Left lung (tissue), 10 donors: ENCODE data around the gene TPH1. TPM values are rescaled to one million over a fixed set of nuclear protein-coding genes. Genes with fewer than 3 reads are reported as not detected.

ENCODE experiments used
- ATAC-seq: fragments of 200-7000 bp; cut with Tn5 transposase; one replicate; pipeline ENCODE4 v1.9.1; 2020; ENCODE audit warnings: moderate library complexity
- DNase-seq, 4 donors: peaks; one replicate each; pipeline ENCODE4 v3.0.0-alpha.2; 2013 to 2020
- H3K27ac ChIP-seq, 2 donors: fragments of 200-600 bp; sonication (generic) in 1 of 2; one replicate each; pipeline versions ENCODE4 v1.5.0 to v1.8.0; 2020 to 2021
- H3K27me3 ChIP-seq, 2 donors: fragments of 200-600 bp; sonication (generic) in 1 of 2; one replicate each; pipeline versions ENCODE4 v1.5.0 to v1.8.0; 2020 to 2021
- H3K36me3 ChIP-seq, 2 donors: fragments of 200-600 bp; sonication (generic) in 1 of 2; one replicate each; pipeline versions ENCODE4 v1.5.0 to v1.8.0; 2020 to 2021
- H3K4me1 ChIP-seq, 2 donors: fragments of 200-600 bp; one replicate each; pipeline ENCODE4 v1.8.0; 2021
- H3K4me3 ChIP-seq, 2 donors: fragments of 200-600 bp; sonication (generic) in 1 of 2; one replicate each; pipeline versions ENCODE4 v1.5.0 to v1.8.0; 2020 to 2021; ENCODE audit warnings: mild to moderate bottlenecking in 1 of 2
- H3K9me3 ChIP-seq, 2 donors: fragments of 200-600 bp; sonication (generic) in 1 of 2; one replicate each; pipeline versions ENCODE4 v1.5.0 to v1.8.0; 2020 to 2021
- intact Hi-C, 2 donors: fragments of 100-400 bp; cut with DNase I; formaldehyde crosslinking; loops; one replicate each; pipeline versions ENCODE4 v1.11.2 to v1.14.2; 2022
- polyA plus RNA-seq, 6 donors: library from polyadenylated mRNA; unstranded; fragments of 120-200 nt; gene quantifications; one replicate each; pipeline ENCODE4 v1.2.1, GENCODE V29; 2013; ENCODE audit not compliant: insufficient read length in 6 of 6
- total RNA-seq, 2 donors: library from RNA; stranded (reverse); fragmentation: NEBNext Ultra II Directional; extraction: Animal tissue kit (Norgen Biotek cat#: 25700); gene quantifications; one replicate each; pipeline ENCODE4 v1.2.1, GENCODE V29; 2021
- TF ChIP-seq, protein P1 (sequence below), 2 donors: fragments of 200-600 bp; sonication (generic) in 1 of 2; IDR thresholded peaks; one replicate each; pipeline versions ENCODE4 v1.5.0 to v1.8.0; 2021; ENCODE audit warnings: antibody characterized with exemption in 2 of 2
- donor health status: DM: no; HTN: yes; CAD: no.
- donor health status: DM: no; HTN: no; CAD: no.

Gene TPH1
- total and polyA plus RNA-seq, 8 donors, result 0.26 to 3.1 (median 2.1) TPM

DNA sequence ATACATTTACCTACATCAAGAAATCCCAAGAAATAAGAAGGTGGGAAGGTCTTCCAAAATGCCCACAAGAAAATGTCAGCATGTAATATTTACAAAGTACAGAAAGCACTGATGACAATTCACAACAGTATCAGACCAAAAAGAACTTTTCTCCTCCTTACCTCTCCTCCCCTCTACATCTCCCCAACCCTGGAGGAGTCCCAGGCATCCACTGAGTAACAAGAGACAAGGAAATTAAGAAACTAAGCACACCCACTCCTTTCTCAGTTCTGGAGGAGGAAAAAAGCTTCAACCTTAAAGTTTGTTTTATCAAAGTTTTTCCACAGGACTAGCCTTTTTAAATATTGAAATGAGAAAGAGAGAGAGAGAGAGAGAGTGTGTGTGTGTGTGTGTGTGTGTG is 31.2 kb downstream of the TPH1 start:
- intact Hi-C loops, result loop anchor here in 1 of 2 donors (10.0 kb wide), 1 partner anchor 90 kb away; the partner anchor contains the start of gene SAAL1
- DNase-seq (no peak), ATAC-seq (no peak)
- TF ChIP-seq, protein P1, sequence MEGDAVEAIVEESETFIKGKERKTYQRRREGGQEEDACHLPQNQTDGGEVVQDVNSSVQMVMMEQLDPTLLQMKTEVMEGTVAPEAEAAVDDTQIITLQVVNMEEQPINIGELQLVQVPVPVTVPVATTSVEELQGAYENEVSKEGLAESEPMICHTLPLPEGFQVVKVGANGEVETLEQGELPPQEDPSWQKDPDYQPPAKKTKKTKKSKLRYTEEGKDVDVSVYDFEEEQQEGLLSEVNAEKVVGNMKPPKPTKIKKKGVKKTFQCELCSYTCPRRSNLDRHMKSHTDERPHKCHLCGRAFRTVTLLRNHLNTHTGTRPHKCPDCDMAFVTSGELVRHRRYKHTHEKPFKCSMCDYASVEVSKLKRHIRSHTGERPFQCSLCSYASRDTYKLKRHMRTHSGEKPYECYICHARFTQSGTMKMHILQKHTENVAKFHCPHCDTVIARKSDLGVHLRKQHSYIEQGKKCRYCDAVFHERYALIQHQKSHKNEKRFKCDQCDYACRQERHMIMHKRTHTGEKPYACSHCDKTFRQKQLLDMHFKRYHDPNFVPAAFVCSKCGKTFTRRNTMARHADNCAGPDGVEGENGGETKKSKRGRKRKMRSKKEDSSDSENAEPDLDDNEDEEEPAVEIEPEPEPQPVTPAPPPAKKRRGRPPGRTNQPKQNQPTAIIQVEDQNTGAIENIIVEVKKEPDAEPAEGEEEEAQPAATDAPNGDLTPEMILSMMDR (IDR thresholded peaks at IDR 0.05), result no peak
- Histone ChIP-seq H3K27me3 (no peaks in the 10 kb centered on the region), H3K4me1 (peaks cover 0 to 15% of the 10 kb centered on the region in 2 donors), H3K9me3 (no peaks in the 10 kb centered on the region), H3K4me3 (no peak overlapping the region), H3K36me3 (no peaks in the 10 kb centered on the region), H3K27ac (no peak overlapping the region)

DNA sequence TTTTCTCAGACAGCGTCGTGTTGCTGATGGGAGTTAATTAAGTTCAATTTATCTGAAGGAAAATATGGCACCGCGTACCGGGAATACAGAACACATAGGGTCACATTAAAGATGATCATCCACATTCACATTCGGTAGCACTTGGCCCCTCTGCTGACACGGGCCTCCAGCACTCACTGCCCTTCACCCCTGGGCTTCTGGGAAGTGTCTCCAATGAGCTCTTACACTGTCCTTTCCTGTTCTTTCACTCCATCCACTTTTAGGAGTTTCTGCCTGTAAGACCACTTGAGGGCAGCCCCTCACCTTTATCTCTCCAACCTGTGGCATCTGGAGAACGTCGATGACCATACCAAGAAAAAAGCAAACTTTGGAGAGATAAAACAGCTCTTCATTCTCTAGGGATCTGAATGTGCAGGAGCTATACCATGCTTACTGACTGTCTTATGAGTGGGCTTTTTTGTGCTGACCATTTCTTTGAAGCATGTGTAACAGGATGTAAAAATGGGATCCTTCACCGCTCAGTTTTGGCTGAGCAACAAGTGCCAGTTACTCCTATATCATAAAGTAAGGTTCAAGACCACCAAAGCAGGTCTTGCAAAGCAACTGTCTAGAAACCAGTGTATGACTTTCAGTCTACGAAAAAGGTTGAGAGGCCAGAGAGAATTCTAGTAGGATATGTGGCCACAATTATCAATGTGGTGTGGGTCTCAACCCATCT is 32.1 kb downstream of the TPH1 start:
- H3K27ac ChIP-seq, result peak overlapping the region; percentile 74 to 86
- H3K36me3 ChIP-seq, result no peaks in the 10 kb centered on the region
- ATAC-seq, result no peak
- intact Hi-C loops, result loop anchor here in 1 of 2 donors (10.0 kb wide), 1 partner anchor 91 kb away; the partner anchor contains the start of gene SAAL1
- peaks cover 0 to 15% of the 10 kb centered on the region in 2 donors for H3K4me1 ChIP-seq
- H3K9me3 ChIP-seq, result no peaks in the 10 kb centered on the region
- peak in 1 of 4 donors; percentile 8 for DNase-seq
- H3K4me3 ChIP-seq, result peak overlapping the region; percentile 69
- TF ChIP-seq, protein P1 (IDR thresholded peaks at IDR 0.05), result no peak
- no peaks in the 10 kb centered on the region for H3K27me3 ChIP-seq

DNA sequence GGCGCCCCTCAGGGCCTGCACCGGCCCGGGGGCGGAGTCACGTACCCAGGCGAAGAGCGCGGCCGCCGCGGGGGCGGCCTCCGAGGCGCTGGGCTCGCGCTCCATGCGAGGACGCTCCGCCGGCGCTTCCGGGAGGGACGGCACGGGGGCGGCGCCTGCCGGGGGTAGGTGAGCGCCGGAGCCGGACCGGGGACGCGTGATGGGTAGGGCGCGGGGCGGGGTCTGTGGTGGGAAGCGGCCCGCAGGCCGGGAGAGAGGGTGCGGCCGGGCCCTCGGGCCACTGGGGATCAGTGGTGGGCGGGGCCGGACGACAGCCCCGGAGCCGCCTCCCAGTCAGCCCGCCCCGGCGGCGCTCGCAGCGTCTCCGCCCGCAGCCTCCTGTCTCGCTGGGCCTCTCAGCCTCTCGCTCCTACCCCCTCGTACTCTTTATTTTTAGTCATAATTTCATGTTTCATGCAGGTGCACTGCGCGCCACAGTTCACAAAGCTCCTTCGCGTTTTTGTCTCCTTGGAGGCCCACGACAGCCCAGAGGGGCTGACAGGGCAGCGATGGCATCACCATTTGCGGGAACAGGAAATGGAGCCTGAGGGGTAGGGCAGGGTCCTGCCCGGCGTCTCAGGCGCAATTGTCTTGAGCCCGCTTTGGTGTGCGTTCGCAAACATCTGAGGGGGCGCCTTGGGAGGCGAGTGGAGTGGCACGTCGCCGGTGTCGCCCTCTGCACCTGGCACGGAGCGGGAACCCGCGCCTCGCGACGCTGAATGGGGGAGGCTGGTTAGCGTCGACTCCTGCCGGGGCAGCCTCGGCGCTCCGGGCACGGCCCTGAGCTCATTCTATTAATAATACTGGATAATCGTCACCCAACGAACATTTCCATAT is 32.9 kb downstream of the TPH1 start, which contains the start of gene SERGEF:
Gene SERGEF (minus strand): TSS at position 142 of the 876 bp plus-strand sequence. CDS start 37 bp downstream, at position 105.
- ATAC-seq (peak; percentile 99), DNase-seq (peak; percentile 67 to 100 (median 93))
- H3K27me3 ChIP-seq, result no peaks in the 10 kb centered on the region
- H3K36me3 ChIP-seq, result no peaks in the 10 kb centered on the region
- peaks cover 0 to 15% of the 10 kb centered on the region in 2 donors for H3K4me1 ChIP-seq
- TF ChIP-seq, protein P1 (IDR thresholded peaks at IDR 0.05), result peak in 1 of 2 donors; percentile 46
- intact Hi-C loops, result loop anchor here in 1 of 2 donors (10.0 kb wide), 1 partner anchor 92 kb away; the partner anchor contains the start of gene SAAL1
- H3K9me3 ChIP-seq, result no peaks in the 10 kb centered on the region
- H3K27ac ChIP-seq, result peak within 1 kb of the TSS; percentile 74 to 86
- peak within 1 kb of the TSS; percentile 69 for H3K4me3 ChIP-seq

DNA sequence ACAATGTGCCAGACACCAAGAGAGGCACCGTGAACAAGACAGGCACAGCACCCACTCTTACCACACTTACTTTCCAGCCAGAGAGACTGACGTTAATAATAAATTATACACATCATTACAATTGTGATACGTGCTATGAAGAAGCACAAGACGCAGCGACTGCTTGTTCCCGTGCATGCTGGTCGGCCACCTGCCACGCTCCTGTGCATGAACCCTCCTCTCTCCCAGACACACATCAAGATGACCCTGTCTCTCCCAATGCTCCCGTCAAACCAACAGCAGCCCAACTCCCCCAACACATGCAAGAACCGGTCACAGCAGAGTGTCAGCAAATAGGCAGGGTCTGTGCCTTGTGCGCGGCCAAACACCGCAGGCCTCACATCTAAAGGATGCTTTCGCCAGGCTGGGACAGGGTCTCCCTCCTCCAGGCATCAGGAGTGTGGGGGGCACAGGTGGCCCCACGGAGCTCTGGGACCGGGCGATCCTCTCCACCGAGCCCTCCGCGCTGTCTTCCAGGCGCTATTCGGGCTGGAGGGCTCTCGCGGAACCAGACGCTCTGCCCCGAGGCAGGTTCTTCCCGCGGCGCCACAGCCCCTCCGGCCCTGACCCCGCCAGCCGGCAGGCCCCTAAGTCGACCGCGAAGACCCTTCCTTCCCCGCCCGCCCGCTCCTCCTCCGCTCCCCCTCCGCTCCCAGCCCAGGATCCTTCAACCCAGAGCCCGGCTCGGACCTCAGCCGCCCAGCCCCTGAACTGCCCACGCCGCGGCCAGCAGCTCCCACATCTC is 33.8 kb downstream of the TPH1 start:
- no peaks in the 10 kb centered on the region for H3K9me3 ChIP-seq
- H3K4me1 ChIP-seq, result peaks cover 0 to 15% of the 10 kb centered on the region in 2 donors
- intact Hi-C loops, result loop anchor here in 1 of 2 donors (10.0 kb wide), 1 partner anchor 92 kb away; the partner anchor contains the start of gene SAAL1
- ATAC-seq (peak; percentile 6), DNase-seq (peak in 3 of 4 donors; percentile 20 to 36 (median 34))
- peak overlapping the region; percentile 74 to 86 for H3K27ac ChIP-seq
- H3K36me3 ChIP-seq, result no peaks in the 10 kb centered on the region
- H3K4me3 ChIP-seq, result peak overlapping the region; percentile 69
- H3K27me3 ChIP-seq, result no peaks in the 10 kb centered on the region
- TF ChIP-seq, protein P1 (IDR thresholded peaks at IDR 0.05), result no peak
